ENCODE results near the gene PRKCE.

PRKCE gene

DNA sequence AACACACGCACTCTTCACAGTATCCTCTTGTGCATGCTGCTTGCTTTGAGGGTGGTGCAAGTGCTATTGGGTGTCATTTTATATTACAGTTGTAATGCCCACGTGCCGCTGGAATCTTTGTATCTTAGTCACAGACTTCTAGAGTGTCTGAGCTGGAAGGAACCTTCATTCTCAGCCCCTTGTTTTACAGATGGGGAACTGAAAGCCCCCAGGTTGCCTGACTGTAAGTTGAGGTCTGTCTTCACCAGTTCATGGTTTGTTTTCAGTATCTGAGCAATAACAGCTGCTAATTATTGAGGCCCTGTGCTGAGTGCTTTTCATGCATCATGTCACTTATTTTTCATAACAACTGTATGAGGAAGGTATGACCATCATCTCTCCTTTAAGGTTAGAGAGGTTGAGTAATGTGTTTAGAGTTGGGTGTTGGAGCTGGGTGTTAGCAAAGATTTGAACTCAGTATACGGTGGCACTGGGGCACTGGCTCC lies 77.0 kb downstream of the PRKCE start:
- DNase-seq (ENCODE audit: low spot score), result no peak

DNA sequence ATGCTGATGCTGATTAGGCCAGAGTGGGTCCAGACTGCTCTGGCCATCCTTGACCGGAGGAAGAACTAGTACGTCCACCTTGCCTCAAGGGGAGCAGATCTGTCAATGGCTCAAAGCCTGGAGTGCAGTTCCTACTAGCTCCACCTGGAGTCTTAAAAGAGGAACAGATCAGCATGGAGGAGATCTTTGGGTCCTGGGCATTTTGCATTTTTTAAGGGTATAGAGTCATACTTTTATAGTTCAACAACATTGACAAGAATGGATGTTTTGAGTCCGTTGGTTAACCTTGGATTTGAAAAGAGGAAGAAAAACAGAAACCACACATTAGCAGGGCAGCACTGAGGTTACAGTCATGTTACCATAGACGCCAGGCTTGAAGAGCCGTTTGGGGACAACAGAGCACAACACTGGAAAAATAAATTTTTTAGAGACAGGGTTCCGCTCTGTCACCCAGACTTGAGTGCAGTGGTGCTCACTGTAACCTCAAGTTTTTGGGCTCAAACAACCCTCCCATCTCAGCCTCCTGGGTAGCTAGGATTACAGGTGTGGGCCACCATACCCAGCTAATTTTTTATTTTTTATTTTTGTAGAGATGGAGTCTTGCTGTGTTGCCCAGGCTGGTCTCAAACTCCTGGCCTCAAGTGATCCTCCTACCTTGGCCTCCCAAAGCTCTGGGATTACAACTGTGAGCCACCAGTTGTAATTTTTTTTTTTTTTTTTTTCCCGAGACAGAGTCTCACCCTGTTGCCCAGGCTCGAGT lies 78.5 kb downstream of the PRKCE start:
- peak; percentile 56 for DNase-seq (ENCODE audit: low spot score)

DNA sequence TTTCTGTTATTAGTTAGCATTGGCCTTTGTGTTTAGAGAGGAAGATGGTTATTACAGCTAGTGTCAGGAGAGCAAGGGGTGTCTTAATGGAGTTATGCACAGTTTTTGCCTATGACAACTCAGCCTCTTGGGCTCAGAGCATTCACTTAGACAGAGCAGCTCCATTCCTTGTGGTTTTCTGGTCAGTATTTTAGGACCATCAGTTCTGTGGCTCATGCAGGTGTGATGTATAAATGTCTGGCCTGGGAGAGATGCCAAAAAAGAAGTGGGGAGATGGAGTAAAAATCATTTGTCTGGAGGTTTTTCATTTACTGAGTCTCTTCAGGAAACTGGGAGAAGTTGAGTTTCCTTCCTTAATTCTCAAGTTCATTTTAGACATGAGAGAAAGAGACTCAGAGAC lies 79.7 kb downstream of the PRKCE start:
- DNase-seq (ENCODE audit: low spot score), result no peak

DNA sequence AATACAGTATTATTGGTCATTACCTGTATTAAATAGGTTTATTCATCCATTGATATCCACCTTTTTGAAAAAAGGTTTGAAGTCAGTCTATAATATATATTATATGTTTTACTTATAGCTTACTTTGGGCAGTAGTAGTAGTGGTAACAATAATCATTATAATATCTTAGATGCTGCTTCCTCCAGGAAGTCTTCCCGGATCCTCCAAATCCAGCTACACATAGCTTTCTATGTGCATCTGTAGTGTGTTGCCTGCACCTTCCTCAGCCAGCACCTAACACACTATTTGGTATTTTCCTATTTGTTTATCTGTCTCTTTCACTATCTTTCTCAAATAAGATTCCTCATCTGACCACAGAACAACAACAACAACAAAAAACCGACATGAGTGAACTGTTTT lies 81.0 kb downstream of the PRKCE start:
- DNase-seq (ENCODE audit: low spot score), result no peak

DNA sequence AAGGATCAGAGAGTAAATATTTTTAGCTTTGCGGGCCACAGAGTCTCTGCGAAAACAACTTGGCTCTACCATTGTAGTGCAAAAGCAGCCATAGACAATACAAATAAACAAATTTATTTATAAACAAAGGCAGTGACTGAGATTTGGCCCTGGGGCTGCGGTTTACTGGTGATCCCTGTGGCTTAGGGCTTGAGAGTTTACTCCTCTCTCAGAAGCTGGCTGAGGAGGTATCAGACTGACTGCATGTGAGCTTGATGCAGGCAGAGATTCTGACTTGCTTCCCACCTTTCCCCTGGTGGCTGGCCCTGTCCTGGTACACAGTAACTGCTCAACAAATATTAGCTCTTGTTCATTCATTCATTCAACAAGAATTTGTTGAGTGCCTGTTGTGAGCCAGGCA lies 81.5 kb downstream of the PRKCE start:
- no peak for DNase-seq (ENCODE audit: low spot score)

DNA sequence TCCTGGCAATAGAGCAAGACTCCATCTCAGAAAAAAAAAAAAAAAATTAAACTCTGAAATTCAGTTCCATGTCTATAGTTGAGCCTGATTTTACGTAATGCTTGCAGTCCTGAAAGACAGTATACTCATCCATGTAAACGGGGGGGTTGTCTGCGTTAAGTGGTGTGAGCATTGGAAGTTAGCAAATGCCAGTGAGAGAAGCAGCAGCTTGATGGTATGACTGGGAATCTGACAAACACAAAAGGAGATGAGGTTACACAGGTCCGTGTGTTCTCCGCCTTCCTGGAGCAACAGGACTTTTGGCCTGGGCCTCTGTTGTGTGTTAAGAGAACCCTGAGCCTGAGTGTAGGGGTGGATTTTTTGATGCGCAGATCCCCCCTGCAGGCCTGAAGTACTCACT lies 82.9 kb downstream of the PRKCE start:
- DNase-seq (ENCODE audit: low spot score), result no peak

DNA sequence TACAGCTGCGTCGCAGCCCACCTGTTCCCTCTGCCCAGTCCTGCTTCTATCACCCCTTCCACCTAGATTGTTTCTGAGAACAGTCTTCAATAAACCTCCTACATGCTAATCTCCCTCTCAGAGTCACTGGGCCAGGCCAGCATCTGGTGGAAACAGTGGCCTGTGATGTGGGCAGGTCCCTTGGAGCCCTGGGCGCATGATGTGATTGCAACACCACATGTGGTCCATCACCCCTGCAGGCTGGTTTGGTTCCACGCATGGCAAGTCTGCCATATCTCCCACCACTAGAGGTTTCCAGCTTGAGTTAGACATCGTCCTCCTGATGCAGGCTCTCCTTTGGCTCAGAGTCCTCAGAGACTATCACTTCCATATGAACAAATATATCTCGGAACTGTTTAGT lies 83.5 kb downstream of the PRKCE start:
- DNase-seq (ENCODE audit: low spot score), result no peak

DNA sequence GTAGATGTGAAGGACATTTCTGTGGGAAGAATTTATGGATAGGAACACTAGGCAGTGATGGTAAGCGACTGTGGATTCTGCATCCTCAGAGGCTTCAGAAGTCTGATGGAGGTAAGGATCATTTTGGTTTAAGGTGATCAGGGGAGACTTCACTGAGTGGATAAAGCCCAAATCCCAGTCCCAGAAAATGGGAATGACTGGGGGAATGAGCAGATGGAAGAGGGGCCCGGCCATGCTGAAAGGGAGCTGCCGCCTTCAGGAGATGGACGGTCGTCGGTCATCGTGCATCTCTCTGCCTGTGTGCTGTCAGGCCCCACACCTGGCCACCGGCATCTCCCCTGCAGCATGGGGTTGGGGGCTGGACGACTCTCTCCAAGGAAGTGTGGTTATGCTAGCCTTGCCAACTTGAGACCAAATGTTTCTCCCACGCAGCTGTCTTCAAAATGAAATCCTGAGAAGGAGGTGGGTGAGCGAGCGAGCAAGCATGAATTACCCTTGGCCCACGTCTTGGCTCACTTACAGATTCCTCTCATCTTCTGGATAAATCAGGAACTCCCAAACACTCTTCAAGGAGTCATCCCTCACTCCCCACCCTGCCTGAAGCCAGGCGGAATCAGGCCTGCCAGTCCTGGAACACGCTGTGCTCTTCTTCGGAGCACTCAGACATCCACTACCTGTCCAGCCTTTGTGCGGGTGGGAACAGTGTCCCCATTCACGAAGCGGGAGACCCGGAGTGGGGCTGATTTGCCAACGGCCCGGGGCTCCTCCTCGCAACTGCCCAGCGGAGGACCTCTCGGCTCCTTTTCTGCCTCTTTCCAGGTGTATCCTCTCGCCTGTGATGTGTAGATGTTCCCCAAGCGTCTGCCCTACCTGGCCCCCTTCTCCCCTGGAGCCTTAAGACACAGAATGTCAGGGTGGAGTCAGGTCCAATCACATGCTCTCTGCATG lies 85.6 kb downstream of the PRKCE start:
- DNase-seq (ENCODE audit: low spot score), result no peak

DNA sequence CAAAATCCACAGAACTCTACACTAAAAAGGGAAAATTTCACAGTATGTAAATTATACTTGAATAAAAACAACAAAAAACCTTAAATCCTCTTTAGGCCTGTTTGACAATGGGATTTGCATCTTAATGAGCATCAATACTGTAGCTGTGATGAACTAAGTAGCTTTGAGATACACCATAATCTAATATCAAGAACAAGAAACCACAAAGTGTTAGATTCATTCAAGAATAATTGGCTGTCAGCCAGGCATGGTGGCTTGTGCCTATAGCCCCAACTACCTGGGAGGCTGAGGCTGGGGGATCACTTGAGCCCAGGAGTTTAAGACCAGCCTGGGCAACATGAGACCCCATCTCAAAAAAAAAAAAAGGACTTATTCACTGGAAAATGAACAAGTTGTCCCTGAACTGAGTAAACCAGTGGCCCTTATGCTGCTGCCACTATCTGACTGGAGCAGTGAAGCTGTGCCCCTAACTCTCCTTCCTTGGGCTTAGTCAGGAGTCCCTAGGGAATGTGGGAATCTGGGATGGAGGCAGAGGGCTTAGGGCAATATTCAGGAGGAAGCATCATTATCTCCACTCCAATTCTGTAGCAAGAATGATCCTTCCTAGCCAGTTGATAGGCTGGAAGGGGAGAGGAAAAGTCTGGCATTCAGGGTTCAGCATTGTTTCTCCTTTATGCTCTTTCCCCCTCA lies 88.5 kb downstream of the PRKCE start:
- no peak for DNase-seq (ENCODE audit: low spot score)

DNA sequence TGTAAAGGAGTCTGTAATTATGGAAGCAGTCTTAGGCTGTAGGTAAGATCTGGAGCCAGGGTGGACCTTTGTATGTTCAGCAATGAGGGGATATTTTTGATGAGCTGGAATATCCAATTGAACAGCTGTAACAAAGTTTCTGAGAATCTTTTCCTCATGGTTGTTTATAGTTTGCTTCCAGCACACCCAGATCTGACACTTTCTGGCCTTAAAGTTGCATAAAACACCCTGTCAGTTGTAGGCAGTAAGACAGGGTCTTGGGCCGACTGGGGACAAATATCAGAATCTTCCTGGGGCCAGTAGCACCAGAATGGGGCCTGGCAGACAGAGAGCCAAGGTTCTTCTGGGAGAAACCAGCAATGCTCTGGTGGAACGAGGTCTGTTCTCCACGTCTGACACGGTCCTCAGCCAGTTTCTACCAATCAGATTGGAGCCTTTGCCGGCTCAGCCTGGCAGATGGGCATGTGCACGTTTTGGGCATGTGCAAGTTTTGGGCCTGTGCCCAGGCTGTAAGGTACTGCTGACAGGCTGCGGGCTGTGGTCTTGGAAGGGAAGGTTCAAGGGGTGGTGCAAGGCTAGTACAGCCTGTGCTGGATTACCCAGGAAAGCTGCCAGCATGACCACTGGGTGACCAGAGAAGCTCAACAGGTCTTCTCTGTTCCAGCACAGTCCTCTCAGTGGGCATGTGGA lies 89.8 kb downstream of the PRKCE start:
- DNase-seq (ENCODE audit: low spot score), result no peak

DNA sequence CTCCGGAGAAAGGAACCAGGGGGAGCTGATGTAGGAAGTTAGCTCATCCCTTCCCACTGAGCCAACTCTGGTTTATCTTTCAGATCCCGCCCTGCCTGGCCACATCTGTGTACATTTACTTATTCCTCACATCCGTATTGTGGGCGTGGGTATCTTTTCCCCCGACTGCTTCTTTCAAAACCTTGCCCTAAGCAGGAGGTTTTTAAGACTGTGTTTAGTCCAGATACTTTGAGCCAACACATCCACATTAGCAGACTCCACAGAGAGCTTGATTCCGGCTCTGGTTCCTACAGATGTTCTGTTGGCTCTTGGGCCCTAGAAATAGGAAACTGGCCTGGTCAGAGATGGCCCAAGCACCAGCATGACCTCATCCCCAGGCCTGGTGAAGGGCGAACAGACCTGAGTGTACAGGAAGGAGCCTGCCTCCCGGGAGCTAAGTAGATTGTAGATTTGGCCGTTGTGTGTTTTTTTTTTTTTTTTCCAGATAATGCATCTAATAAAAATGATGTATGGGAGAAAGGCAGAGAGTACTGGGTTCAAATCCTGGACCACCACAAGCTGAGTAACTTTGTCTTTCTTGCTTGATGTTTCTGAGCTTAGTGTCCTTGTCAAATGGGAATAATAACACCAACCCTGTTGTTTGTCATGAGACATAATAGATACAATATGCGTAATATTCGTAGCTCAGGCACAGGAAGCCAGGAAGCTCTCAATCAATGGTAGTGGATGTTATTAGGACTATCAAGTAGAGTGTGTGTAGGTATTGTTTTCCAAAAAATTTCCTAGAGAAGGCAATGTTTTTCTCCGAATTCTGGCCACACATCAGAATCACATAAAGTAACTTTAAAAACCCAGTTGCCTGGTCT lies 92.3 kb downstream of the PRKCE start:
- DNase-seq (ENCODE audit: low spot score), result no peak

DNA sequence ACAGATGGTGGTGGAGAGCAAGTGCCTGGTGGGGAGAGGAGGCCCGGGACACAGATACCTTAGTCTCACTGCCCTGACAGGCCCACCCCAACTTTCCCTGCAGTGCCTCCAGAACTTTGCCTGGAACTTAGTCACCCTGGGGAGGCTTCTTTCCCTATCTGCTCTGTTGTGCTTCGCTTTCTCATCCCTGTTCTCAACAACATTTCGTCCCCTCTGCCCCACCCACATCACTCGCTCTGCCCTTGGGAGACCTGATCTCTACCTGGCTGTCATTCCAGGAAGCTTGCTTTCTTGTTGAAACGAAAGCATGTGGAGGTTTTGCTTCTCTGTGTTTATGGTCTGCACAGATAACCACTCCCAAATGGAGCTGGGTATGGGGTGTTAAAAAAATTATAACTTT lies 93.8 kb downstream of the PRKCE start:
- DNase-seq (ENCODE audit: low spot score), result no peak

DNA sequence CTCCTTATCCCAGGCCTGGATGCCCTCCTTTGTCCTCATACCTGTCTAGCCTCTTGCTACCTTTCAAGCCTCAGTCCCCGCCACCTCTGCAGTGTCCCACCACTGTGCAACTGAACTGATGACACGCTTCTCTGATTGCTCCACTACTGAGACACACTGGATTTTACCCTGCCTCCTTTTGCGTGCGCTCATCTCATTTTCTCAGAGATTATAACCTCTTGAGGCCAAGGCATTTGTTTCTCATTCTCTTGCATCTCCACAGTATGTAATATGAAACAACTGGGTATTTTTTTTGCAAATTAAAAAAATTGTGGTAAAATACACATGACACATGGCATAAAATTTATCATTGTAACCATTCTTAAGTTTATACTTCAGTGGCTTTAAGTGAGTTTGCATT lies 95.4 kb downstream of the PRKCE start:
- no peak for DNase-seq (ENCODE audit: low spot score)

DNA sequence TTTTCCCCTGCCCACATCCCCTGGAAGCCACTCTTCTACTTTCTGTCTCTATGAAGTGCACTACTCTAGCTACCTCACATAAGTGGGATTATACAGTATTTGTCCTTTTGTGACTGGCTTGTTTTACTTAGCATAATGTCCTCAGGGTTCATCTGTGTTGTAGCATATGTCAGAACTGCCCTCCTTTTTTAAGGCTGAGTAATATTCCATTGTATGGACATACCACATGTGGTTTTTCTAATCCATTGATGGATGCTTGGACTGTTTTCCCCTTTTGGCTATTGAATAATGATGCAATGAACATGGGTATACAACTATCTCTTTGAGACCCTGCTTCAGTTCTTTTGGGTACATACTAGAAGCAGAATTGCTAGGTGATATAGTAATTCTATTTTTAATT lies 95.9 kb downstream of the PRKCE start:
- no peak for DNase-seq (ENCODE audit: low spot score)

DNA sequence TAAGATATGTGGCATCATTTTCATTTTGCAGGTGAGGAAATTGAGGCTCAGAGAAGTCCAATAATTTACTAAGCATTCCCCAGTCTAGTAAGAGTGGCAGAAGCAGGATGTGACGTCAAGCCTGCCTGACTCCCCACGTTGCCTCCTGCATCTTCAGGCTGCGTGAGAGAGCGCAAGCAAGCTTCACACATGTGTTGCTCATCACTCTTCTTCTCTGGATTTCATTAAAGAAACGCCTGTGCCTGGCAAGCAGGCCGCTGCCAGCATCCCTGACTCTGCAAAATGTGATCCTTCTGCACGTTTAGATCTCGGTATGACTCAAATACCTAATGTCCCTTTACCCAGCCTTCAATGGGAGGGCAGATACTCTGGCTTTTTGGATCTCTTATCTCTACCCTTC lies 96.8 kb downstream of the PRKCE start:
- no peak for DNase-seq (ENCODE audit: low spot score)

DNA sequence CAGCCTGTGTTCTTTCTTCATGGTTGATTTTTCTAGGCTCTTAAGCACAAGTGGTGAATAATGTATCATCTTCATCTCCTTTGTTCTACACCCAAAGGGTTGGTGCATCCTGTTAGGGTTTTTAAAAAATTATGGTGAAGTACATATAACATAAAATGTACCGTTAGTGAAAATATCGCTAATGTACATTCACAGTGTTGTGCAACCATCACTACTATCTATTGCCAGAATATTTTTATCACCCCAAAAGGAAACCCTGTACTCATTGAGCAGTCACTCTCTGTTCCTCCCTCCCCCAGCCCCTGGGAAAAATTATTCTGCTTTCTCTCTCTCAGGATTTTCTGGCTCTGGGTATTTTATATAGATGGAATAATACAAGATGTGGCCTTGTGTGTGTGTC lies 98.5 kb downstream of the PRKCE start:
- DNase-seq (ENCODE audit: low spot score), result no peak

DNA sequence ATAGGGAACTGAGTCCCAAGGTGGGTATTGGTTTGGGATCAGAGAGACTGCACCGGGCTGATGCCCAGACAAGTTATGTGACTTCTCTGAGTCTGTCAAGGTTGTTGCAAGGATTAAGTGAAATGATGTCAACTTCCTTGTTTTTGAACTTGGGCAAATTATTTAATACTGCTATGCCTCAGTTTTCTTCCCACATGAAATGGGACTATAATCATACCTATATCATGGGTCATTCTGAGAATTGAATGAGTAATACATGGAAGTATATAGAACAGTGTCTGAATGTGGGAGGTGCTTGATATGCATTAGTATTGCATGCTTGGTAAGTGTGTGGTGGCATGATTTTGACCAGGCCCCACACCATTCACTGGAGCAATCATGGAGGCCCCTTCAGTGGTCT lies 99.0 kb downstream of the PRKCE start:
- DNase-seq (ENCODE audit: low spot score), result no peak

DNA sequence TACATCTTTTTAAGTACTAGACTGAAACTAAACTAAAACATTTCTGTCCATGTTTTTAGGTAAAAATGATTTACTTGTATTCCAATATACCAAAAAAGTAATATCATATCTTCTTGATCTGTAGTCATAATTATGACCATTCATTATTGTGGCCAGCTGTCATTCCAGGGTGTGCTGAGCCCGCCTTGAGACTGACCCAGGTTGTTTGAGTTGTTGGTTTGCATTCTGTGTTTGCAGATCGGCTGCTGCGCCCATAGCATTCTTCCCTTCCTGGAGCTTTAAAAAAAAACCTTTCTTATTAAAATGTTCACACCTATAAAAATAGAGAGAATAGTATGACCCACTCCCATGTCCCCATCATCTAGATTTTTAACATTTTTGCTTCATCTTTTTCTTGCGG lies 101.9 kb downstream of the PRKCE start:
- no peak for DNase-seq (ENCODE audit: low spot score)

DNA sequence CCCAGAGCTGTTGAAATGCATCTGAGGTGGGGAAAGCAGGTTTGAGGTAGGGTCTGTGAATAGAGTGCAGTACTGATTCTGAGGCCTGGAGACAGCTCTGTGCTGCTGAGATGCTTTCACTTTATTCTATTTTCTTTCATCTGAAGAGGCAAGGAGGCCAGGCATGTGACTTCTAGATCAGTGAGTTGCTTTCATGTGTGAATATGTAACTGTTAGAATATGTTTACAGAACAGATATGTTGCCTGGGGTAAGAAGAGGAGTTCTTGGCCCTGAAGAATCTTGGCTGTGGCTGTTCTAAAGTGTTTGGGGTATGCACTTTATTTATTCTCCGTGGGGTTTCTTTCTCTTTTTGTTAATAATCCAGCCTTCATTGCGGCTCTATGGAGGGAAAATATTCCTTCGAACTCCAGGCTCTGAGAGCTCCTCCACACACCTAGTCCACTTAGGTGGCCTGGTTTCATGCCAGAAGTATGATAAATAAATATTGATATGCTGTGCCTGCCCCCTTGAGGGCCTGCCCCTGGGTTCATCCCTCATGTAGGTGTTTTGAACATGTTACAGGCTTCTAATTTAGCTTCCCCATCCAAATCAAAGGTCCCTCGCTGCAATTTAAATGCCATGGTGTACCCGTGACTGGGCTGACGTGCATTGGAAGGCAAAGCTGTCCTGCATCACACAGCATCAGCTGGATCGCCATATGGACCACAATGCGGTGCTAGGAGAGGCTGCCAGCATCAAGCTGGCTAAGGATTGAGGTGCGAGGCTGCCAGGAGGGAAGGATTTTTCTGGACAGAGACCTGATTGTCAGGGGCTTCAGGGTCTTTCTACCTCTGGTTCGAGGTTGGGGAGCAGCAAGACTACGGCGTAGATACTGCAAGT lies 102.9 kb downstream of the PRKCE start:
- DNase-seq (ENCODE audit: low spot score), result no peak

All from iPS-NIHi11 (cell line).